ENCODE measurements around the gene CSH1.

DNA sequence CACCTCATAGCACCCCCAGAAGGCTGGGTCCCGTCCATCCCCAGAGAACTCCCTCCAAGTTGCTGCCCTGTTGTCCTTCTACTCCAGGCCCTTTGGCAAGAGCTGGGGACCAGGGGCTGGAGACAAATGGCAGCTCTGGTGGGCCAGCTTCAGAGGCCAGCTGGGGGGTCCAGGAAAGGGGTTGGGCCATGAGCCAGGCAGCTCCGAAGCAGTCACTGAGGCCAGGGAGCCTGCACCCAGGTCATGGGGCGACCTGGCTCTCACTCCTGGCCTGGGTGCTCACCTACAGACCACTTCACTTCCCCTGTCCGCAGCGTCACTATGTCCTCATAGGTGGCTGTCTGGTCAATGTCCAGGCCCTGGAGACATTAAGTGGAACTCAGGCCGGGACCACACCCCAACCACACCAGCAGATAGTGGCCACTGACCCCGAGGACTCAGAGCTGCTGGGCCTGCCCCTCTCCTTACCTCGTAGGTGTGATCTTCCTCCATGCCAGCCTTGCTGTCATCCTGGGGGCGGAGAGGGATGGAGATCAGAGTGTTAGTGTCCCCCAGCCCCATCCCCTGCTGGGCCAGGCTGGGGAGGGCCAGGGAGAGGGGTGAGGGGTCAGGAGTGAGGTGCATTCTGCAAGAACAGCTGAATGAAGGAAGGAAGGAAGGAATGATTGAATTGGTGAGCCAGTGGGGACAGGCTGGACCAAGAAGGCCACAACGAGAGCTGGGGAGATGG lies 32.8 kb upstream of the CSH1 start:
- TF ChIP-seq POLR2A (IDR thresholded peaks at IDR 0.05; ENCODE audit: extremely low read depth, insufficient read length) (no peak), MYC (IDR thresholded peaks at IDR 0.05; ENCODE audit: low read depth, low read length) (no peak)
- TF ChIP-seq, protein P1, sequence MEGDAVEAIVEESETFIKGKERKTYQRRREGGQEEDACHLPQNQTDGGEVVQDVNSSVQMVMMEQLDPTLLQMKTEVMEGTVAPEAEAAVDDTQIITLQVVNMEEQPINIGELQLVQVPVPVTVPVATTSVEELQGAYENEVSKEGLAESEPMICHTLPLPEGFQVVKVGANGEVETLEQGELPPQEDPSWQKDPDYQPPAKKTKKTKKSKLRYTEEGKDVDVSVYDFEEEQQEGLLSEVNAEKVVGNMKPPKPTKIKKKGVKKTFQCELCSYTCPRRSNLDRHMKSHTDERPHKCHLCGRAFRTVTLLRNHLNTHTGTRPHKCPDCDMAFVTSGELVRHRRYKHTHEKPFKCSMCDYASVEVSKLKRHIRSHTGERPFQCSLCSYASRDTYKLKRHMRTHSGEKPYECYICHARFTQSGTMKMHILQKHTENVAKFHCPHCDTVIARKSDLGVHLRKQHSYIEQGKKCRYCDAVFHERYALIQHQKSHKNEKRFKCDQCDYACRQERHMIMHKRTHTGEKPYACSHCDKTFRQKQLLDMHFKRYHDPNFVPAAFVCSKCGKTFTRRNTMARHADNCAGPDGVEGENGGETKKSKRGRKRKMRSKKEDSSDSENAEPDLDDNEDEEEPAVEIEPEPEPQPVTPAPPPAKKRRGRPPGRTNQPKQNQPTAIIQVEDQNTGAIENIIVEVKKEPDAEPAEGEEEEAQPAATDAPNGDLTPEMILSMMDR (IDR thresholded peaks at IDR 0.05; ENCODE audit: low read depth, low read length), result no peak

All from NB4 (cell line).